GM21786 (cell line): ENCODE results near the gene COL18A1.

Source experiments
- ATAC-seq: cut with Tn5 transposase; IDR thresholded peaks from one replicate; pipeline ENCODE4 v1.9.1; 2021; ENCODE audit not compliant: unreplicated experiment

Gene COL18A1

DNA sequence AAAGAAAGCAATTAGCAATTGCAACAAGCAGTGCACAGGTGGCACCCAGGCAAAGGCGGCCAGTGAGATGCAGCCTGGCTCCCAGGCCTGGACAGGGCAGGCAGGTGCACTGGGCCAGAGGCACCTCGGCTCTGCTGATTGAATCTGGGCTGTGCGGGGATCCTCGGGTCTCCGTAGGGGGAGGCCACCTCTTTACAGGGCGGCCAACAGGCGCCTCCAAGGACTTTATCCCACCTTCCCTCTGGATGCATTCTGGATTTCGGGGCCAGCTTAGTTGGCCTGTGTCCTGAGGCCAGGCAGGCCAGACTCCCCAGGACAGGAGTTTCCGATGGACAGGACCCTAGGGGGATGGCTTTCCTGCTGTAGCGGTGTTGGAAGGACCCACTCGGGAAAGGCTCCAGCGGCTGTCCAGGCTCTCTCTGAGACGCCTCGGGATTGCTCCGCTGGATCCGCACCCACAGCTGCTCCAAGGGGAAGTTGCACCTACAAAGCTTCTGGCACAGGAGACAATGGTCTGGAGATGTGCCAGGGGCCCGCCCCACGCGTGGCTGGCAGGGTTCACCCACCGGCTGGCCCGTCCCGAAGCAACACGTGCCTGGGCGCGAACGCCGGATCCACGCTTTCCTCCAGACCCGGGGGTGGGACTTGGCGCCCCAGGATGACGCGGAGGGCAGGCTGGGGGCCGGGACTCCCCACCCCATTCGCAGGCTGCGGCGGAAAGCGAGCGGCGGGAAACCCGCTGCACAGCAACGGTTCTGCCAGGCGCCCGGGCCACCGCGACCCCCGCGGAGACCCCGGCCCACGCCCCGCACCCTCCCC is 136.5 kb downstream of the COL18A1 start:
- no peak for ATAC-seq

DNA sequence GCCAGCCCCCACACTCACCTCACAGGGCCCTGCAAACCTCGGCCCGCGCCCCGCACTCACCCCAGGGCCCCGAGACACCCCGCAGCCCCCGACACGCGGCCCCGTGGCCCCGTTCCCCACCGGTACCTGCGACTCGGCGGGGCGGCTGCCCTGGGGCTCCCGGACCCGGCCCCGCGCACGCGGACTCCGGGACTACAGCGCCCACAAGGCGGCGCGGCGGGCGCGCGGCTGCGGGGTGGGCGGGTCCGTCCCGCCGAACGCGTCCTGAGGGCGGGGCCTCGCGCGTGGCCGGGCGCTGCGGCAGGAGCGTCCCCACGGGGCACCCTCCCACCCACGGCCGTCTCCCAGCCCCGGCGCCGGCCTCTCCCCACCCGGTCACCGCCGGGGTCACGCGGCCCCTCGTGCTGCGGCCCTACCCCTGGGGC is 137.3 kb downstream of the COL18A1 start, which contains the start of gene SLC19A1:
SLC19A1 (minus strand) TSS at position 199 of the 425 bp plus-strand sequence. CDS start 4,481 bp downstream, outside the sequence.
- ATAC-seq = peak; percentile 63

DNA sequence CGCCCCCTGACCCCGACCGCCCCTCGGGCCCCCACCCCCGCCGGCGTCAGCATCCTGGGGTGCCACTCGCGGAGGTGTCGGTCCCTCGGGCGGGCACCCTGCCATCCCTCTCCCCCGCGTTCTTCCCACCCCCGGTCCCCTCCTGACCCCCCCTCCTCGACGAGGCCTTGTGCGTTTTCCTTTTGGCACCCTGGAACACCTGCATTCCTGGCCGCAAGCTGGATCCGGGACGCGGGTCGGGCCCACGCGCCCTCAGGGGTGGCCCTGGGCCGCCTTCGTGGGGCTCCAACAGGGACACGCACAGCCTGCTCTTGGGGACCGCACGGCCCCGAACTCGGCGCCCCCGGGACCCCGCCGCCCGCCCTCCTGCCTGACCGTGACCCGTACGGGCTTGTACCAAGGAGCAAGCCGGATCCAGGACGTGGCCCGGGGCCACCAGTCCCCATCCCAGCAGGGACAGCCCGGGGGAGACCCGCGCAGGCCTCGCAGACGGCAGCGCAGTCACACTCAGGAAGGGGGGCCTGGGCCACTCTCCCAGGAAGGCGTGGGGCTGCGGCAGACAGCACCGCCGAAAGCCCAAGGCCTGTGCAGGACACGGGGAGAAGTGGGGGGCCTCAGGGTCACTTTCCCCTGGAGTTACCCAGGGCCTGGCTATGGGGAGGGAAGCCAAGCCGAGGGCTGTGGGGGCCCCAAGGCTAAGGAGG is 137.9 kb downstream of the COL18A1 start:
- no peak for ATAC-seq

DNA sequence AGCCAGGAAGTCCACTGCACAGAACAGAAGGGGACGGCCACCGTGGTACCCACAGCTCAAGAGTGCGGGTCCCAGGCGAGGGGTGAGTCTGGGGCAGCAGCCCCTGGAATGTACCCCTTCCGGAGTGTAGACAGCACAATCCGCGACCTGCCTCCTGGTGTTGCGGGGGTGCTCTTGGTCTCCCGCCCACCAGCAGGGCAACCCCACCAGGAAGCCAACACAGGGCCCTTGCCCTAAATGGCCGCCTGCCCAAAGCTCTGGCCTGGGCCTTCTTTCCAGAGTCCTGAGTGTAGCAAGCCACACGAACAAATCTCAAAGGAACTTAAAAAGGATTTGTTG is 138.4 kb downstream of the COL18A1 start:
- ATAC-seq = no peak

DNA sequence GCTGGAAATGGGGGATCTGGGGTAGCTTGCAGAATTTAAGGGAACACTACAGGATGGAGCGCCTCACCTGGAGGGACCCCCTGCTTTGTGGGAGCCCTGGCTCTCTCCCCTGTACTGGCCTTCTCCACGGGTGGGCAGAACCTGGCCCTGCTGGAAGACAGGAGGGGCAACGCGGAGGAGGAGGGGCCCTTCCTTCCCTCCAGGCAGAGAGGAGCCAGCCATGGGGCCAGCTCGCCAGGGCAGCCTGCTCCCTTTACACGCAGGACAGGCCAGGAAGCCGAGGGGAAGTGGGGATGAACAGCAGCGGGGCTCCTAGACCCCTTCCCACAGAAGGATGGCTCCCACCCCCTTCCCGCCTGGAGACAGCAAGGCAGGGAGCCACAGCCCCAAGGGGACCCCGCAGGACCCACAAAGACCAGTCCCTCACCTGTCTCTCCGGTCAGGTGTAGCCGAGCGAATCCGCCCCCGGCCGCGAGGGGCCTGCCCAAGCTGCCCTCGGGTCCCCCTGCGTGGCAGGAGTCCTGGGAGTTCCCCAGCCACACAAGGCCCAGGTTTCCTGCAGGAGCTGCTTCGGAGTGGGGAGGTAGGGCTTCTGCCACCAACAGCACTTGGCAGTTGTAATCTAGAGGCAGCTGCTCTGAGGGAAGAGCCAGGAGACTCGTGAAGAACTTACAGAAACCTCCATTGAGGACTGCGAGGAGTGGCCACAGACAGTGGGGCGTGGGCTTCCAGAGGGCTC is 138.9 kb downstream of the COL18A1 start:
- no peak for ATAC-seq

DNA sequence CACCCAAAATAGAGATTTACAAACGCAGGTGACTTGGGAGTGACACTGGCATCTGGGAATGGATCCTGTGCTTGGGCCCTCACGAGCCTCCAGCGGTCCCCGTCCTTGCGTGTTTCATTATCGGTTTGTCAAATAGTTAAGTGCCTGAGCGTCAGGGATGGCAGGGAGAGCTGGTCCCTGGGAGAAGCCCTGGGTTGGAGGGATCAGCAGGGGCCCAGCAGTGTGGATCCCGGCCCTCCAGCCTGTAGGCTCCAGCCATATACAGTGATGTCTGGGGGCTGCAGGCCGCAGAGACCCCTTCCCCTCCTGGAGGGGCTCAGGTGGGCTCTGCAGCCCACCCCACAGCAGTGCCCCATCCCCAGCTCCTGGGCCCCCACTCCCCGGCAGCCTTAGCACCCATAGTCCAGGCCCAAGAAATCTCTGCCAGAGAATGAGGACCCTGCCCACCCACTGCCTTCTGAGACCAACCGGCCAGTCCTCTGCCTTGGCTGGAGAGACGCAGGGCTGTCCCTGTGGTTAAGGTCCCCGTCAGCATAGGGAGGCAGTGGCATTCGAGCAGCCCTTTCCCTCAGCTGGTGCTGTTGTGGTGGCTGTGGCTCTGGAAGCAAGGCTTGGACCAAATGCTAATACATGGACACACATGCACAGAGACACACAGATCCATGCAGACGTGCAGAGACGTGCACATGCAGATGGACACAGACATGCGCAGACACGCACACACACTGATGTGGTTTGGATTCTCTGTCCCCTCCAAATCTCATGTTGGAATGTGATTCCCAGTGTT is 139.7 kb downstream of the COL18A1 start:
- no peak for ATAC-seq

DNA sequence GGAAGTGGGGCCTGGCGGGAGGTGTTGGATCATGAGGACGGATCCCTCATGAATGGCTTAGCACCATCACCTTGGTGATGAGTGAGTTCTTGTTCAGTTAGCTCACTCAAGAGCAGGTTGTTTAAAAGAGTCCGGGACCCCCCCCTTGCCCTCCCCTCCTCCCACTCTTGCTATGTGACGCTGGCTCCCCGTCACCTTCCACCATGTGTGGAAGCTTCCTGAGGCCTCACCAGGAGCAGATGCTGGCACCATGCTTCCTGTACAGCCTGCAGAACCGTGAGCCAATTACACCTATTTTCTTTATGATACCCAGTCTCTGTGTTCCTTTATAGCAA is 140.2 kb downstream of the COL18A1 start:
- no peak for ATAC-seq

DNA sequence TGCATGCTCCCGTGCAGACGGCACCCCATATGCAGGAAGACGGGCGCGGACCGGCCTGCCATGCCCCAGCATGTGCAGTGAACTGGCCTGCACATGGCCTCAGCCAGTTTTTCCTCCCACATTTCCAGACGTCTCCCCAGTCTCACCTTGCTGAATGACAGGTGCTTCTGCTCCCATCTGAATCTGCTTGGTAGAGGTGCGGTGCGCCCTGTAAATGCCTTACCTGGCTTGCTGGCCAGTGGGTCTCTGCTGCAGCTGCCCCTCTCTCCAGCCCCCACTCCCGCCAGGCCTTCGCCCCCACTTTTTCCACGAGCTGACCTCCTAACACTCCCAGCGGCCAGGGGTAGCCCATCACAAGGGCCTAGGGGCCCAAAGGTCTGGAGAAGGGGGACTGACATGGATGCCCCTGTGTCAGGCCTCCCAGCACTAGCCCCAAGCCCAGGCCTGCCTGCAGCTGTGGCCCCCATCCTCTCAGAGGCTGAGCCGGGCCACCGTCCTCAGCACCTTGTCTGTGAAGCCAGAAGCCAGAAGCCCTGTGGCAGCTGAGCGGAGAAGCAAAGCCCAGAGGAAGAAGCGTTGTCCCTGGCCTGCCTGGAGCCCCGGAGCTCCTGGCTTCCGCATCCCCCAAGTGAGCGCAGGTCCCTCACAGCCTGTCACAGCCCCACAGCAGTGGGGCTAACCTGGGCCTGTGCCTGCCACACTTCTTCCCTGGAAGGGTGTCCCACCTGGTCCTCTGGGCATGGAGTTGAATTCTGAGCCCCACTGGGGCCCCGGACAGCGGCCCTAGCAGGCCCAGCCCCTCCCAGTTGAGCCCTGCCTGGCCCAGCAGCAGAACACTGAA is 140.9 kb downstream of the COL18A1 start:
- no peak for ATAC-seq

DNA sequence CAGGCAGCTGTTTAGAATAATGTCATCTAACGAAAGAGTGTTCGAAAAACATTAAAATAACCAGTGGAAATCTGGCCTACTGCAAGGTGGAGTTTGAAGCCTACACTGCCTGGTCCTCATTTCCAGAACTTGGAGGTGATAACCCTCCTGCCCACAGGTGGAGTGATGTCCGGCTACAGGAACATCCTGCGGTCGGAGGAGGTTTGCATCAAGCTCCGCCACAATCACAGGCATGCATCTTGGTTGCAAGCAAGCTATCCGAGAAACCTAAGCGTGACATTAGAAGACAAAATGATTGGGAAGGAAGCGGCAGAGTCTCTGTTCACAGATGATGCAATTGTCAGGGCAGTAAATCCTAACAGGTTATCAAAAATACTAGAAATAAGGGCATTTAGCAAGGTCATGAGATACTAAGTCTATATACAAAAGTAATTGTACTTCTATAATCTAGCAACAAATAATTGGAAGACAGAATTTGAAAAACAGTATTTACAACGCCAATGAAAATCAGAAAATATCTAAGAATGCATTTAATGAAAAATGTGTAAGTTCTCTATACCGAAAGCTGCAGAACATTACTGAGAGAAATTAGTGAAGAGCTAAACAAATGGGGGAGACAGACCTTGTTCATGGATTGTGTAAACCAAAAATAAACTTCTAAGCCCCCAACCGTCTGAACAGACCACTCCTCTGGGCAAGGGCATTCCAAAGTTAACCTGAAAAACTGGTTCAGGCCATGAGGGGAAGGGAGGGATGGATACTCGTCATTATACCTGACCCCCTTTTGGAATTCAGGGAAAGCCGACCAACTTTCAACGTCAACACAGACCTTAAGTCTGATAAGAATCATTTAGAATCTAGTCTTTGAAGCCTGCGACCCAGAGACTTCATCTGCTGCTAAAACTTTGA is 141.9 kb downstream of the COL18A1 start:
- no peak for ATAC-seq

DNA sequence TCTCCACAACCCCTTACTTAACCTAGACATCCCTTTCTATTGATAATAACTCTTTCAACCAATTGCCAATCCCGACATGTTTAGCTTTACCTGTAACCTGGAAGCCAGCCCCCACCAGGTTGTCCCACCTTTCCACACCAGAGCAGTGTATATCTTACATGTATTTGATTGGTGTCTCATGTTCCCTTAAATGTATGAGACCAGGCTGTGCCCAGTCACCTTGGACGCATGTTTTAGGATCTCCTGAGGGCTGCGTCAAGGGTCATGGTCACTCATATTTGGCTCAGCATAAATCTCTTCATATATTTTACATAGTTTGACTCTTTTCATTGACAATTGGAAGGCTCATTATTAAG is 142.6 kb downstream of the COL18A1 start:
- no peak for ATAC-seq

DNA sequence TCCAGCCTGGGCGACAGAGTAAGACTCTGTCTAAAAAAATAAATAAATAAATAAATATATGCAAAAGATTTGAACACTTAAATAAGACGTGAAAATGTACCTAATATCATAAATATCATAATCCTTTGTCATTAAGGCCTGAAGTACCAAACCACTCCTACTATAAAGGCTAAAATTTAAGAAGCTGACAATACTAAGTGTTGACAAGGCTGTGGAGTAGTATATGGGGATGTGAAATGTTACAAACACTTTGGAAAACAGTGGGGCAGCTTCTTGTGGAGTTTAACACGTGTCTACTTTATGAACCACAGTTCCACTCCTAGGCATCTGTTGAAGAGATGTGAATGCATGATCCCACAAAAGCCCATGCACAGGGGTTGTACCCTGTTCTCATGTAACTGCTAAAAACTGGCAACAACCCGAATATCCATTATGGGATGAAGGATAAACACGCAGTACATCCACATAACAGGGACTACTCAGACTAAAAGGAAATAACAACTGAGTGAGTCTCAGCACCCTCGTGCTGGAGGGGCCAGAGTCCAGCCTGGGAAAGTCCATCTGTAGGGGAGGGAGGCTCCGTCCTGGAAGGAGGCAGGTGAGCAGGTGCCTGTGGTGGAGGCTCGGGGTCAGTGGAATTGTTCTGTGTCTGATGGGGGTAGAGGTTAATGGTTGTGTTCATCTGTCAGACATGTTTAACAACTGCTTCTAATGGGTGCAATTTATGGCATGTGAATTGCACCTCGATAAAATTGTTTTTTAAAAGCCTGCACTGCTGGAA is 143.9 kb downstream of the COL18A1 start:
- ATAC-seq = no peak

DNA sequence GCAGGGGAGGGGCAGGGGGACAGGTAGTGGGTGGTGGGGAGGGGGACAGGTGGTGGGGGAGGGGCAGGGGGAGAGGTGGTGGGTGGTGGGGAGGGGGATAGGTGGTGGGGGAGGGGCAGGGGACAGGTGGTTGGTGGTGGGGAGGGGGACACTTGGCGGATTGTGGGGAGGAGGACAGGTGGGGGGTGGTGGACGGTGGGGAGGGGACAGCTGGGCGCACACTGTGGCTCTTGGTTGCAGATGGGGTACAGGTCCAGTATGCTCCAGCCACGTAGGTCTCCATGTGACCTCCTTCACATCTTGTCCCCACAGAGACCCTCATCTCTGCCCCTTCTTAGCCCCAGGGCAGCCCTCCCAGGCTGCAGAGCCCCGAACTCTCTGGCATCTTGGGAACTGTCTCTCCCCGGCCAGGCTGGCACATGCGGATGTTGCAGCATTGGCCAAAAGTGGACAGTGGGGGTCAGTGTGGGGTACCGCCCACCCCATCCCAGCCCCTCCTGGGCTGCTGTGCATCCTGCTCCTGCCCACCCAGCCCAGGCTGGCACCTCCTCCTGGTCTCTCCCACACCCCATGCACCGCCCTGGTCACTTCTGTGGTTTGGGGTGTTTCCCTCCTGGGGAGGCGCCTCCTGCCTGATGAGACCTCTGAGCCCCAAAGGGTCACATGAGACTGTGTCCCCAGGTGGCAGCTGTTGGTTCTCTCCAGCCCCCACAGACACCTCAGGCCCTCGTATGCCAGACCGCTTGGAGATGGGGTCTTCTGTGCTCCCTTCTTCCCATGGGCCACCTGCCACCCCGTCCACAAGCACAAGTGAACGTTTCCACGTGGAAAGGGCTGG is 144.9 kb downstream of the COL18A1 start:
- ATAC-seq = no peak

DNA sequence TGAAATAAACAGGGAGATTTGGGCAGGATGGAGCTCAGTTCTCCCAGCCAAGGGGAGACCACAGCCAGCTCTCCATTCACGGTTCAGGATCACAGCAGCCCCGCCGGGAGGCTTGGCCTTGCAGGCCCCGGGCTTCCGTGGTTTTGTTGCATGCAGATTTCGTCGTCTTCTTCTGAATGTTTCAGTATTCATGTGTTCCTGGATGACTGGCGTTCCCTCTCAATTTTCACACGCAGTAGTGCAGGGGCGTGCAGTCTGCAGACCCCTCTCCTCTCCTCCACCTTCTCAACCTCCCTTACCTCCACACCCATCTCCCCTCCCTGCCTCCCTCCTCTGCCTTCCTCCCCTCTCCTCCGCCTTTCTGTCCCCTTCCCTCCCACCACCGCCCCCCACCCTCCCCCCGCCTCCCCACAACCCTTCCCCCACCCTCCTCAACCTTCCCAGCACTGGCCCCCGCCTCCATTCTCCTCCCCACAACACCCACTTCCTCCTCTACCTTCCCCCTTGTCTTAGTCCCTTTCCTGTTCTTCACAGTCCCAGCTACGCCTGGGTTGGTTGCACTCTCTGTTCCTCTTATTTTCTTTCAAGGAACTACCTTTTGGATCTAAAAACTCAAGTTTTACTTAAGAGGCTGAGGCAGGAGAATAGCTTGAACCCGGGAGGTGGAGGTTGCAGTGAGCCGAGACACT is 145.7 kb downstream of the COL18A1 start:
- ATAC-seq = peak; percentile 52

DNA sequence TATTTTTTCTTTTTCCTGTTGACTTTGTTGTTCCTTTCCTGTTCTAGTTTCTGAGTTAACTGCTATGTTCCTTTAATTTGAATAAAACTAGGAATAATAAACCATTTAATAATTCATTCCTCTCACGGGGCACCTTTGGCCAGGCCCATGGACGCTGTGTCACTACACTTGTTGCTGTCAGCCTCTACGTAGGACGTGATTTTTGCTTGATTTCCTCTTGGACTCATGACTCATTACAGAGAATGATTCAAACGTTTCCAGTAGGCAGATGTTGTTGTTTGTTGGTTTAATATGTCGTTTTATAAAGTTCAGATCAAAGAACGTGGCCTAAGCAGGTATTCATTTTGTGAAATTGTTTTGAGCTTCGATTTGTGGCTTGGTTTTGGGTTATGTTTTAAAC is 146.4 kb downstream of the COL18A1 start:
- ATAC-seq = no peak

DNA sequence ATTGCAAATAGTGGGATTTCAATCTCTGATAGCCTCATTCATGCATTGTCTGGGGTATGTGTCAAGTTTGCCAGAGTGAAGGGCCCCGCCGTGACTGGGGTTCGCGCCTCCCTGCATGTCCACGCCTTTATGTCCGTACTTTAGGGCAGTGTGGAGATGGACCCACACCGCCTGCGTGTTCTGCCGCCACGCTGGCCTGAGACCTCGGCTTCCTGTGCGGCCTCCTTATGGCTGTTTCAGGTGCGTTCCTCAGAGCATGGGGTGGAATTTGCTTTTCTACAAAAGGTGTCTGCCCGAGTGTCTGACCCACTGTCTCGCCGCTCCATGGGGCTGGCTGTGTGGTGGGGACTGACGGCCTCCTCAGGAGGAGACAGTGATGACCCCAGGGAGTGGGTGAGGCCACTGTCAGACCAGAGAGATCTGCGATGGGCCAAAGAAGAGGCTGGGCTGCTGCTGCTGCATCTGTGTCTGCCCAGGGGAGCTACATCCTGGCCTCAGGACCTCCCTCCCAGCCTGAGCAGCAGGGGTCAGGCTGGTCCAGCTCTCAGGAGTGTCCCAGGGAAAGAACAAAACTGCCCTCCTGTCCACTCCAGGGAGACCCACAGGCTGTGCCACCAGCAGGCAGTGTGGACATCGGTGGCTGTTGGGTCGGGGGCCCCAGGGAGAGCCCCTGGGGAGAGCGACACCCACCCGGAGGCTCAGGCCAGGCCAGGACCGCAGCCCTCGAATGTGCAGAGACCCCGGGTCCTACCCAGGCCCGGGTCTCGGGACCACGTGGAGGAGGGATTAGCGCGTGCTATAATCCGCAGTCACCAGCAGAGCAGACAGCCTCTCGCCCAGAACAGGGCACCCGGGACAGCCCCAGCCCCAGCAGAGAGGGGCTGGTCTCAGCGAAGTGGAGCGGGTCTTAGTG is 147.1 kb downstream of the COL18A1 start:
- no peak for ATAC-seq
